H7 (cell line): ENCODE data around the gene ARHGEF37. TPM values are rescaled to one million over a fixed set of nuclear protein-coding genes. Genes with fewer than 3 reads are reported as not detected.
"Not testable (repeated sequence)": the region's sequence is repeated elsewhere in the genome, so short reads cannot be mapped to it uniquely, and the experiment has no call there.

Experiments
- DNase-seq: peaks from one replicate; pipeline ENCODE4 v3.0.0; 2012
- H3K27me3 ChIP-seq: 2 replicates; pipeline ENCODE4 v1.6.0; 2011; ENCODE audit warnings: mild to moderate bottlenecking, low read length; ENCODE audit not compliant: control insufficient read depth, insufficient read depth
- H3K36me3 ChIP-seq: replicated peaks from 2 replicates; pipeline ENCODE4 v1.5.1; 2011; ENCODE audit warnings: low read length; ENCODE audit not compliant: control insufficient read depth, insufficient read depth
- H3K4me3 ChIP-seq: 2 replicates; pipeline ENCODE4 v1.5.1; 2011; ENCODE audit warnings: low read depth, mild to moderate bottlenecking, control low read depth, low read length, moderate library complexity; ENCODE audit not compliant: insufficient read depth
- total RNA-seq: library from RNA; depleted of rRNA; stranded (reverse); fragments of >200 nt; shearing (Covaris generic); gene quantifications from 2 replicates; pipeline ENCODE4 v1.2.3, GENCODE V29; 2014

The ARHGEF37 gene
- total RNA-seq, 1 experiment from 2014 or later, result 0.14 TPM

GRCh38 chr5:149581931-149582768 lies 852 bp downstream of the ARHGEF37 start:
- peaks cover 17% of the 10 kb centered on the region for H3K27me3 ChIP-seq
- no peaks in the 10 kb centered on the region for H3K36me3 ChIP-seq
- H3K4me3 ChIP-seq, result no peak overlapping the region
- DNase-seq, result peak; percentile 65

DNA sequence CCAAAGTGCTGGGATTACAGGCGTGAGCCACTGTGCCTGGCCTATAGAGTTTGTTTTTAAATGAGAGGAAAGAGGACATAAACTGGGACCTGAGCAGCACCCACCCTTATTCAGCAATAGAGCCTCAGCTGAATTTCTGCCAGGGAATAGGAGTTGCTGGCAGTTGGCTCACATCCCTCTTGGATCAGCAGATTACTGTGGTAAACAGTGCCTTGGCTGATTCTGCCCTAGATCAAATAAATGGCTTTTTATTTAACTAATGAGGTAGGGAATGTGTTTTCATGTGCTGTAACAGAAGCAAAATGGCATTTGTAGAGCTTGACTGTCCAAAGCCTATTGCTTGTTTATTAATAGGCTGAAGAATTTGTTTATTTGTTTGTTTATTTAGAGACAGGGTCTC lies 2.1 kb downstream of the ARHGEF37 start:
- Histone ChIP-seq H3K4me3 (no peak overlapping the region), H3K36me3 (no peaks in the 10 kb centered on the region), H3K27me3 (peaks cover 17% of the 10 kb centered on the region)

DNA sequence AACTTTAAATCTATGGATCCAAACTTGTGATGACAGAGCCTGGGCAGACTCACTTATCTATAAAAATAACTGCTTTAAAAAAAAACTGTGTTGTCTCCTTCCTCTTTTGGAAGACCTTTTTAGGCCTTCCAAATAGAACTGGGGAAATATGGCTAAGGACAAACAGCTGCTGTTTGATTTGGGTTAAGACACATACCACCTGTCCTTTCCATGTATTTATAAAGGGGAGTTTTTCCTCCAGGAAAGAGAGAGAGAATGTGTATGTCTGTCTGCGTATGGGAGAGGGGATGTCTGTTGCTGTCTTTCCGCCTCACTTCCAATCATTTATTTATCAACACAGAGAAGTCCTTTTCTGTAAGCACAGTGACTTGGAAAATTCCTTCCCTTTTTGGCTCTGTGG lies 2.8 kb downstream of the ARHGEF37 start:
- no peak overlapping the region for H3K4me3 ChIP-seq
- DNase-seq, result no peak
- H3K27me3 ChIP-seq, result peaks cover 17% of the 10 kb centered on the region
- H3K36me3 ChIP-seq, result no peaks in the 10 kb centered on the region

More for the DNA sequence above, 2.1 kb downstream of the ARHGEF37 start:
- no peak for DNase-seq

- Histone ChIP-seq H3K27me3 (peaks cover 10% of the 10 kb centered on the region), H3K36me3 (no peaks in the 10 kb centered on the region), H3K4me3 (no peak overlapping the region)
- no peak for DNase-seq
Observed at GRCh38 chr5:149585910-149586309, 4.6 kb downstream of the ARHGEF37 start.

DNA sequence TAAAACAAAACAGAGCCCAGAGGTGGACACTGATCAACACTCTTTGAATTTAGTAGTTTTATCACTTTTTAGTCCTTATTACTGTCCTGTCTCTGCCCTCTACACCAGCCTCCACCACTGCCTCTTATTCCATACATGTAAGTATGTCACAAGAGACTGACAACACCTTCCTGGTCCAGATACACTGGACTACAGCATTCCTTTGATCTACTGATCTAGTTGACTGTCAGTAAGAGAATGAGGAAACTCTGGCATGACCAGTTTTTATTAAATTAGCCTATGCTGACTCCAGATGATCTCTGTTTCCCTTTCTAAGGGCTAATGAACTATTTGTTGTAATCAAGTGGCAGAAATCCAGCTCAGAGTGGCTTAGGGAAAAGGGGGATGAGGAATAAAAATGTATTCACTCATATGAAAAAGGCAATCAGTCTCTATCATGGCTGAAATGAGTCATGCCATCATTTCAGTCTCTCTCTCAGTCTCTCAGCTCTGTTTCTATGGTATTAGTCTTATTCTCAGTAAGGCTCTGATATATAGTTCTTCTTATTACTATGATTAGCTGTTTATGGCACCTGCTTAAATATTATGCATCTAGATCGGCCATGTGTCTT lies 5.5 kb downstream of the ARHGEF37 start:
- Histone ChIP-seq H3K4me3 (no peak overlapping the region), H3K27me3 (peaks cover 2% of the 10 kb centered on the region; the same call in 1 of the 2 replicates), H3K36me3 (no peaks in the 10 kb centered on the region)
- no peak for DNase-seq

- no peak overlapping the region for H3K4me3 ChIP-seq
- H3K36me3 ChIP-seq, result no peaks in the 10 kb centered on the region
- no peaks in the 10 kb centered on the region for H3K27me3 ChIP-seq
- no peak for DNase-seq
Observed at GRCh38 chr5:149588936-149589335, 7.6 kb downstream of the ARHGEF37 start.

DNA sequence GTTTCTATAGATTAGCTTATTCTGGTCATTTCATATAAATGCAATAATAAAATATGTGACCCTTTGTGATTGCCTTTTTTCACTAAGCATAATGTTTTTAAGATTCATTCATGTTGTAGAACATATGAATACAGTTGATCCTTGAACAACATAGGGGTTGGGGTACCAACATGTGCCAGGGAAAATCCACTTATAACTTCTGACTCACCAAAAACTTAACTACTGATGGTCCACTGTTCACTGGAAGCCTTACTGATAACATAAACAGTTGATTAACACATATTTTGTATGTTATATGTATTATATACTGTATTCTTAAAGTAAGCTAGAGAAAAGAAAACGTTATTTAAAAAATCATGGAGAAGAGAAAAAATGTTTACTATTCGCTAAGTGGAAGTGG lies 12.1 kb downstream of the ARHGEF37 start:
- no peaks in the 10 kb centered on the region for H3K27me3 ChIP-seq
- H3K36me3 ChIP-seq, result no peaks in the 10 kb centered on the region
- no peak for DNase-seq
- no peak overlapping the region for H3K4me3 ChIP-seq

- no peak for DNase-seq
- Histone ChIP-seq H3K27me3 (no peaks in the 10 kb centered on the region), H3K4me3 (no peak overlapping the region), H3K36me3 (no peaks in the 10 kb centered on the region)
Observed at GRCh38 chr5:149594206-149594895, 13.1 kb downstream of the ARHGEF37 start.

- H3K4me3 ChIP-seq, DNase-seq, H3K36me3 ChIP-seq, H3K27me3 ChIP-seq: not testable (repeated sequence)
Observed at GRCh38 chr5:149595105-149595504, 13.8 kb downstream of the ARHGEF37 start.

DNA sequence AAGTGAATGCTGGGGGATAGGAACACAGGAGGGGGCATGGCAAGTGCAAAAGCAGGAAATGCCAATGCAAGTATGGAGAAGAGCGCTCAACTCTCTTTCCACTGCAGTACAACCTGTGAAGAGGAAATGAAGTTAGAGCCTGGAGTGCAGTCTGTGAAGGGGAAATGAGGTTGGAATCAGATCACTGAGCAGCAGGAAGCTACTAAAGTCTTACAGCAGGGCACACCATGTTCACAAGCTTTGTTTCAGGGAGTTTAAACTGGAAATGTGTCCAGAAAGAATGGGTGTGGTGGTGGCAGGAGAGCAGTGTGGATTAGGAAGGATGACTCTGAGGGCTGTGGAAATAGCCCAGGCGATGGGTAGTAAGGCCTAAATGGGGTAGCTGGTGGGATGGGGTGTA lies 15.4 kb downstream of the ARHGEF37 start:
- Histone ChIP-seq H3K4me3 (no peak overlapping the region), H3K27me3 (no peaks in the 10 kb centered on the region), H3K36me3 (no peaks in the 10 kb centered on the region)
- no peak for DNase-seq

GRCh38 chr5:149597618-149598017 lies 16.3 kb downstream of the ARHGEF37 start:
- no peak for DNase-seq
- Histone ChIP-seq H3K27me3 (no peaks in the 10 kb centered on the region), H3K36me3 (no peaks in the 10 kb centered on the region), H3K4me3 (no peak overlapping the region)

DNA sequence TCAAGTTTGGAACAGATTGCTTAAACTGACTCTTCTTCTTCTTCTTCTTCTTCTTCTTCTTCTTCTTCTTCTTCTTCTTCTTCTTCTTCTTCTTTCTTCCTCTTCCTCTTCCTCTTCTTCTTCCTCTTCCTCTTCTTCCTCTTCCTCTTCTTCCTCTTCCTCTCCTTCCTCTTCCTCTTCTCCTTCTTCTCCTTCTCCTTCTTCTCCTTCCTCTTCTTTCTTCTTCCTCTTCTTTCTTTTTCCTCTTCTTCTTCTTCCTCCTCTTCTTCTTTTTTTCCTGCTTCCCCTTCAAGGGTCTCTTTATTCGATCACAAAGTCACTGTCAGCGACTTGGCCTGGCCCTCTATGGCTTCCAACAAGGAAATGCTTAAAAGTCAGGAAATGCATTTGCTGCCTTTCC lies 16.9 kb downstream of the ARHGEF37 start:
- H3K27me3 ChIP-seq, H3K36me3 ChIP-seq, DNase-seq: not testable (repeated sequence)

GRCh38 chr5:149598966-149599365 lies 17.7 kb downstream of the ARHGEF37 start:
- DNase-seq, result peak; percentile 59
- H3K27me3 ChIP-seq, result no peaks in the 10 kb centered on the region

More for the DNA sequence above, 16.9 kb downstream of the ARHGEF37 start:
- not testable (repeated sequence) for H3K4me3 ChIP-seq

DNA sequence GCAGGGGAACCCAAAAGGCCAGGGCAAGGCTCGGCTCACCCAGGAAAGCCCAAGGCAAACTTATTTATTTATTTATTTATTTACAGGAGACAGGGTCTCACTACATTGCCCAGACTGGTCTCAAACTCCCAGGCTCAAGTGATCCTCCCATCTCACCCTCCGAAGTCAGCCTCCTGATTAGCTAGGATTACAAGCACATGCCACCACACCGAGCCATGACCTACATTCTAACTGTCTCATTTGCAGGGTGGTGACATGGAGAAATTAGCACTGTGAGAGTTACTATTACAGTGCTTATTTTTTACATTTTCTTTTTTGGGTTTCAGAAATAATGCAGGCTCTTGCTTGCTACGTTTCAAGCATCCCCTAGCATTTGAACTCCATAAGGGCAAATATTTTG lies 18.1 kb downstream of the ARHGEF37 start:
- no peaks in the 10 kb centered on the region for H3K27me3 ChIP-seq
- H3K36me3 ChIP-seq, result no peaks in the 10 kb centered on the region
- DNase-seq, result no peak
- no peak overlapping the region for H3K4me3 ChIP-seq

More at GRCh38 chr5:149598966-149599365, 17.7 kb downstream of the ARHGEF37 start:
- H3K36me3 ChIP-seq, result no peaks in the 10 kb centered on the region
- H3K4me3 ChIP-seq, result no peak overlapping the region

GRCh38 chr5:149600932-149601331 lies 19.6 kb downstream of the ARHGEF37 start:
- DNase-seq, result no peak
- Histone ChIP-seq H3K4me3 (no peak overlapping the region), H3K27me3 (no peaks in the 10 kb centered on the region), H3K36me3 (no peaks in the 10 kb centered on the region)
